Vein endothelial cell (primary cell): ENCODE data around the gene MAST1. TPM values are rescaled to one million over a fixed set of nuclear protein-coding genes. Genes with fewer than 3 reads are reported as not detected.

Experiments used
- small RNA-seq: library from RNA; depleted of rRNA; stranded (forward); fragments of <200 nt; gene quantifications from one replicate; pipeline ENCODE3, GENCODE V24; 2012
- total RNA-seq: library from RNA; depleted of rRNA; stranded (reverse); fragments of >200 nt; gene quantifications from 2 replicates; pipeline ENCODE4 v1.2.3, GENCODE V29; 2012

MAST1 gene
- total RNA-seq, result 0.29 and 0.33 TPM in 2 replicates

GRCh38 chr19:12838182-12838885 is at the start of gene MAST1:
MAST1 (plus strand) TSS chr19:12838515; CDS start chr19:12838573, 58 bp downstream.

GRCh38 chr19:12791345-12792050 is 46.8 kb upstream of the MAST1 start, which contains the start of gene JUNB:
JUNB (plus strand) TSS chr19:12791486; CDS start chr19:12791772, 286 bp downstream.

GRCh38 chr19:12801466-12802266 is 36.6 kb upstream of the MAST1 start, which contains the start of the genes PRDX2 and THSD8:
PRDX2 (minus strand) TSS chr19:12801800; CDS start chr19:12801261, 539 bp downstream.
THSD8 (plus strand) TSS chr19:12802069; CDS start chr19:12802072, 3 bp downstream.

GRCh38 chr19:12806242-12807081 is 31.9 kb upstream of the MAST1 start, which contains the start of gene RNASEH2A:
RNASEH2A (plus strand) TSS chr19:12806584; CDS start chr19:12806674, 90 bp downstream.

GRCh38 chr19:12834566-12834943 is 3.8 kb upstream of the MAST1 start, which contains the start of gene RTBDN:
RTBDN (minus strand) TSS chr19:12834579; CDS start chr19:12829979, 4,600 bp downstream.

GRCh38 chr19:12881172-12881808 is 43.0 kb downstream of the MAST1 start, which contains the start of gene DNASE2:
DNASE2 (minus strand) TSS chr19:12881449; CDS start chr19:12881375, 74 bp downstream.

GRCh38 chr19:12886969-12887747 is 48.8 kb downstream of the MAST1 start, which contains the start of gene KLF1:
KLF1 (minus strand) TSS chr19:12887201; CDS start chr19:12887140, 61 bp downstream.

GRCh38 chr19:12890787-12891552 is 52.7 kb downstream of the MAST1 start, which contains the start of gene GCDH:
GCDH (plus strand) TSS chr19:12891160; CDS start chr19:12891305, 145 bp downstream.

Small RNA genes lying within 50 kb of the gene (small RNA-seq; reads per million reads assigned to genes)
- gene MIR5695 (0.34 reads per million, percentile 14 among the genes with 10 or more reads in this experiment), gene MIR6794 (not detected)

Other genes starting within 250 kb of the MAST1 start
- 7.2 and 9.9 TPM in 2 replicates for gene ZNF490, start 227.7 kb upstream of the MAST1 start, total RNA-seq
- gene ZNF791, start 227.6 kb upstream of the MAST1 start, total RNA-seq, result 18.3 and 20.6 TPM in 2 replicates
- 51.2 and 53.2 TPM in 2 replicates for gene MAN2B1, start 171.8 kb upstream of the MAST1 start, total RNA-seq
- 4.9 and 8.8 TPM in 2 replicates for gene WDR83, start 171.7 kb upstream of the MAST1 start, total RNA-seq
- gene DHPS, start 156.6 kb upstream of the MAST1 start, total RNA-seq, result 52.6 and 53.0 TPM in 2 replicates
- gene GNG14, start 150.5 kb upstream of the MAST1 start, total RNA-seq, result not detected in 2 replicates
- 16.5 and 21.9 TPM in 2 replicates for gene FBXW9, start 141.9 kb upstream of the MAST1 start, total RNA-seq
- 55.5 and 61.4 TPM in 2 replicates for gene TNPO2, start 114.6 kb upstream of the MAST1 start, total RNA-seq
- 169 and 191 TPM in 2 replicates for gene TRIR, start 103.8 kb upstream of the MAST1 start, total RNA-seq
- gene GET3, start 101.0 kb upstream of the MAST1 start, total RNA-seq, result 89.2 and 91.0 TPM in 2 replicates
- not detected in 2 replicates for gene BEST2, start 86.7 kb upstream of the MAST1 start, total RNA-seq
- gene HOOK2, start 63.0 kb upstream of the MAST1 start, total RNA-seq, result 9.0 and 9.5 TPM in 2 replicates
- gene JUNB, start 47.0 kb upstream of the MAST1 start, total RNA-seq, result 57.4 and 78.7 TPM in 2 replicates
- 221 and 264 TPM in 2 replicates for gene PRDX2, start 36.7 kb upstream of the MAST1 start, total RNA-seq
- not detected in 2 replicates for gene THSD8, start 36.4 kb upstream of the MAST1 start, total RNA-seq
- 19.5 and 25.5 TPM in 2 replicates for gene RNASEH2A, start 31.9 kb upstream of the MAST1 start, total RNA-seq
- gene RTBDN, start 3.9 kb upstream of the MAST1 start, total RNA-seq, result not detected in 2 replicates
- gene DNASE2, start 42.9 kb downstream of the MAST1 start, total RNA-seq, result 16.8 and 20.9 TPM in 2 replicates
- not detected in 2 replicates for gene KLF1, start 48.7 kb downstream of the MAST1 start, total RNA-seq
- 30.1 and 33.7 TPM in 2 replicates for gene GCDH, start 52.6 kb downstream of the MAST1 start, total RNA-seq
- not detected in 2 replicates for gene SYCE2, start 80.8 kb downstream of the MAST1 start, total RNA-seq
- gene FARSA, start 95.2 kb downstream of the MAST1 start, total RNA-seq, result 74.1 and 78.0 TPM in 2 replicates
- 2,084 and 2,158 TPM in 2 replicates for gene CALR, start 100.1 kb downstream of the MAST1 start, total RNA-seq
- 94.9 and 104 TPM in 2 replicates for gene RAD23A, start 107.3 kb downstream of the MAST1 start, total RNA-seq
- 20.9 and 21.0 TPM in 2 replicates for gene GADD45GIP1, start 118.7 kb downstream of the MAST1 start, total RNA-seq
- not detected in 2 replicates for gene DAND5, start 131.1 kb downstream of the MAST1 start, total RNA-seq
- 13.2 and 16.0 TPM in 2 replicates for gene NFIX, start 157.0 kb downstream of the MAST1 start, total RNA-seq